Breast epithelium (tissue), 3 donors: ENCODE results near the gene REC114.

Source experiments
- CTCF ChIP-seq, 3 donors: fragments of 450-650 bp; IDR thresholded peaks; one replicate each; pipeline ENCODE4 v1.5.1; 2016 to 2017; ENCODE audit warnings: antibody characterized with exemption in 3 of 3, mild to moderate bottlenecking in 3 of 3, moderate library complexity in 3 of 3
- POLR2A ChIP-seq: fragments of 450-650 bp; IDR thresholded peaks from one replicate; pipeline ENCODE4 v1.6.1; 2016; ENCODE audit warnings: antibody characterized with exemption, mild to moderate bottlenecking, moderate library complexity
- POLR2AphosphoS5 ChIP-seq, 3 donors: sonication (generic); formaldehyde crosslinking; IDR thresholded peaks; one replicate each; pipeline ENCODE4 v1.6.1; 2017; ENCODE audit warnings: antibody characterized with exemption in 3 of 3

- TF ChIP-seq POLR2A (no peak), CTCF (IDR thresholded peaks at IDR 0.05) (no peak), POLR2AphosphoS5 (IDR thresholded peaks at IDR 0.05) (no peak)
Measured at GRCh38 chr15:73518876-73519733, 76.1 kb downstream of the REC114 start.
